Panc1 (cell line): Measurements from ENCODE around the gene CABCOCO1. TPM values are rescaled to one million over a fixed set of nuclear protein-coding genes. Genes with fewer than 3 reads are reported as not detected.
"Not testable (repeated sequence)": the region's sequence is repeated elsewhere in the genome, so short reads cannot be mapped to it uniquely, and the experiment has no call there.

ENCODE experiments used
- ATAC-seq: fragments of 200-7000 bp; cut with Tn5 transposase; 2 replicates; pipeline ENCODE4 v1.9.1; 2020; ENCODE audit warnings: mild to moderate bottlenecking, moderate library complexity
- BruUV-seq: library from RNA; stranded (reverse); fragments of 400-500 nt; replicated peaks from 2 replicates; lab custom pipeline; 2021; lab: Mats Ljungman, UMichigan
- CTCF ChIA-PET: fragments of 300-600 bp; sonication (Branson Sonifier 250); formaldehyde crosslinking; loops from one replicate; lab custom pipeline; 2022; ENCODE audit warnings: antibody characterized with exemption; lab: Charles Lee
- POLR2A ChIA-PET: fragments of 300-600 bp; sonication (Branson Sonifier 250); formaldehyde crosslinking; loops from one replicate; lab custom pipeline; 2022; ENCODE audit warnings: antibody characterized with exemption; lab: Charles Lee
- DNase-seq: peaks from one replicate; pipeline ENCODE4 v3.0.0-alpha.2; 2010; ENCODE audit warnings: low read depth, low spot score
- H3K27ac ChIP-seq: 2 replicates; pipeline ENCODE4 v1.5.1; 2011; ENCODE audit warnings: mild to moderate bottlenecking, low read length, inconsistent platforms
- H3K27me3 ChIP-seq: fragments of 200-500 bp; sonication (Bioruptor generic); 2 replicates; pipeline ENCODE4 v1.6.0; 2014; ENCODE audit warnings: low read length, inconsistent platforms; ENCODE audit not compliant: control insufficient read depth, insufficient read depth
- H3K36me3 ChIP-seq: fragments of 200-500 bp; sonication (Bioruptor generic); 2 replicates; pipeline ENCODE4 v1.5.1; 2014; ENCODE audit warnings: inconsistent platforms, mild to moderate bottlenecking, low read length, moderate library complexity; ENCODE audit not compliant: control insufficient read depth, insufficient read depth
- H3K4me1 ChIP-seq: 2 replicates; pipeline ENCODE4 v1.5.1; 2011; ENCODE audit warnings: inconsistent platforms, mild to moderate bottlenecking, low read length, moderate library complexity; ENCODE audit not compliant: control insufficient read depth, insufficient read depth
- H3K4me3 ChIP-seq, 2 experiments: 2 replicates each; pipeline ENCODE4 v1.5.1; 2011 to 2012; ENCODE audit warnings: low read depth in 2 of 2, low read length in 2 of 2, mild to moderate bottlenecking in 2 of 2, inconsistent platforms in 1 of 2, moderate library complexity in 1 of 2
- H3K9me3 ChIP-seq: fragments of 200-500 bp; sonication (Bioruptor generic); 2 replicates; pipeline ENCODE4 v1.5.1; 2014; ENCODE audit warnings: low read depth, mild to moderate bottlenecking, inconsistent platforms, low read length, moderate library complexity; ENCODE audit not compliant: control insufficient read depth, insufficient read depth
- POLR2AphosphoS5 ChIP-seq: IDR thresholded peaks from 2 replicates; pipeline ENCODE4 v1.6.1; 2012; ENCODE audit warnings: mild to moderate bottlenecking, low read depth, low read length, moderate library complexity
- REST ChIP-seq, 2 experiments: IDR thresholded peaks; 2 replicates each; pipeline ENCODE4 v1.6.1; 2011 to 2012; ENCODE audit warnings: low read depth in 2 of 2, control low read depth in 1 of 2, low read length in 1 of 2, mild to moderate bottlenecking in 1 of 2, moderate library complexity in 1 of 2; ENCODE audit not compliant: insufficient read depth in 1 of 2
- SIN3A ChIP-seq: IDR thresholded peaks from 2 replicates; pipeline ENCODE4 v1.6.1; 2012; ENCODE audit warnings: low read depth, mild to moderate bottlenecking, low read length, moderate library complexity, borderline replicate concordance; ENCODE audit not compliant: insufficient read depth
- TCF7L2 ChIP-seq: IDR thresholded peaks from 2 replicates; pipeline ENCODE4 v1.6.1; 2011; ENCODE audit warnings: mild to moderate bottlenecking, low read depth, low read length, inconsistent platforms
- in situ Hi-C: cut with HindIII; loops from 2 replicates; pipeline ENCODE4 v1.10.0; 2016; ENCODE audit warnings: low sequenced_read_pairs, low pct_unique_long_range_greater_than_20kb
- intact Hi-C: fragments of 100-400 bp; cut with micrococcal nuclease; formaldehyde crosslinking; loops from one replicate; pipeline ENCODE4 v1.10.0; 2022; ENCODE audit not compliant: unreplicated experiment
- total RNA-seq: library from RNA; stranded (reverse); gene quantifications from one replicate; pipeline ENCODE4 v1.2.1, GENCODE V29; 2021; ENCODE audit not compliant: unreplicated experiment
- TF ChIP-seq, protein P1 (sequence below): fragments of 450-650 bp; IDR thresholded peaks from 2 replicates; pipeline ENCODE4 v1.5.1; 2017; ENCODE audit warnings: mild to moderate bottlenecking

CABCOCO1 gene
- total RNA-seq, 1 experiment from 2014 or later, result 4.0 TPM

- POLR2A ChIA-PET, result no interaction called here
- H3K27me3 ChIP-seq, result no peaks in the 10 kb centered on the region
- peak overlapping the region; percentile 14; the same call in 1 of the 2 replicates for H3K27ac ChIP-seq
- no peak overlapping the region for H3K4me3 ChIP-seq
- intact Hi-C loops, result no loop called here
- H3K4me1 ChIP-seq, result 0 out of 2 replicates have a peak, but pooled peaks cover 6% of the 10 kb centered on the region
- H3K36me3 ChIP-seq, result no peaks in the 10 kb centered on the region
- no peak for ATAC-seq
- in situ Hi-C loops, result no loop called here
- no TSS peak for BruUV-seq
- no peaks in the 10 kb centered on the region for H3K9me3 ChIP-seq
- CTCF ChIA-PET, result interaction anchor here (0.8 kb wide), 1 partner anchor 114 kb away, joined by 4 read pairs; no protein-coding TSS in a partner anchor
- TF ChIP-seq, protein P1, sequence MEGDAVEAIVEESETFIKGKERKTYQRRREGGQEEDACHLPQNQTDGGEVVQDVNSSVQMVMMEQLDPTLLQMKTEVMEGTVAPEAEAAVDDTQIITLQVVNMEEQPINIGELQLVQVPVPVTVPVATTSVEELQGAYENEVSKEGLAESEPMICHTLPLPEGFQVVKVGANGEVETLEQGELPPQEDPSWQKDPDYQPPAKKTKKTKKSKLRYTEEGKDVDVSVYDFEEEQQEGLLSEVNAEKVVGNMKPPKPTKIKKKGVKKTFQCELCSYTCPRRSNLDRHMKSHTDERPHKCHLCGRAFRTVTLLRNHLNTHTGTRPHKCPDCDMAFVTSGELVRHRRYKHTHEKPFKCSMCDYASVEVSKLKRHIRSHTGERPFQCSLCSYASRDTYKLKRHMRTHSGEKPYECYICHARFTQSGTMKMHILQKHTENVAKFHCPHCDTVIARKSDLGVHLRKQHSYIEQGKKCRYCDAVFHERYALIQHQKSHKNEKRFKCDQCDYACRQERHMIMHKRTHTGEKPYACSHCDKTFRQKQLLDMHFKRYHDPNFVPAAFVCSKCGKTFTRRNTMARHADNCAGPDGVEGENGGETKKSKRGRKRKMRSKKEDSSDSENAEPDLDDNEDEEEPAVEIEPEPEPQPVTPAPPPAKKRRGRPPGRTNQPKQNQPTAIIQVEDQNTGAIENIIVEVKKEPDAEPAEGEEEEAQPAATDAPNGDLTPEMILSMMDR, result no peak
- TF ChIP-seq POLR2AphosphoS5 (no peak), TCF7L2 (no peak), REST (IDR thresholded peaks at IDR 0.05; ENCODE audit: insufficient read depth in 1 of 2, low read depth in 2 of 2, low read length in 1 of 2) (no peak), SIN3A (no peak)
- no peak for DNase-seq
Observed at GRCh38 chr10:61705022-61705613, 42.4 kb downstream of the CABCOCO1 start.

DNA sequence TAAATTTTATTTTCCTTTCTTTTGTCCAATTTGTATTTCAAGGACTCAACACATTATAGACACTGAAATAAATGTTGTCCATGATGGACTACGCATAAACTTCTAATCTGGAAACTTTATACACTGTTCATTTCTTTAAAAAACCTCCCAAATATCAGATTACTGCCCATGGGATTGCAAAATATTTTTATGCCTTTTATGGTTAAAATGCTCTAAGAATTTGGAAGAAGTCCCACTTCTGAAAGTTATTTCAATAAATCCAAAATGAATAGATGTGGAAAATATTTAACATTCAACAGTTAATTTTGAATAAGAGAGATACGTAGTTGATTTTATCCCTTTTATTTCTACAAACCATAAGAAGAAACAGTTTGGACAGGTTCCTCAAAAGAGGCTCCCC lies 46.1 kb downstream of the CABCOCO1 start:
- Histone ChIP-seq H3K27ac (no peak overlapping the region), H3K4me3 (no peak overlapping the region), H3K4me1 (0 out of 2 replicates have a peak, but pooled peaks cover 6% of the 10 kb centered on the region), H3K27me3 (no peaks in the 10 kb centered on the region), H3K36me3 (no peaks in the 10 kb centered on the region), H3K9me3 (0 out of 2 replicates have a peak, but pooled peaks cover 3% of the 10 kb centered on the region)
- intact Hi-C loops (no loop called here), in situ Hi-C loops (no loop called here)
- ATAC-seq (no peak), DNase-seq (no peak)
- ChIA-PET CTCF (no interaction called here), POLR2A (no interaction called here)
- TF ChIP-seq POLR2AphosphoS5, result no peak
- no peak for TF ChIP-seq TCF7L2
- TF ChIP-seq, protein P1, result no peak
- TF ChIP-seq REST (IDR thresholded peaks at IDR 0.05; ENCODE audit: insufficient read depth in 1 of 2, low read depth in 2 of 2, low read length in 1 of 2), result no peak
- no peak for TF ChIP-seq SIN3A
- BruUV-seq, result no TSS peak

- DNase-seq, H3K4me3 ChIP-seq, intact Hi-C loops, ATAC-seq, H3K27me3 ChIP-seq, POLR2A ChIA-PET, H3K27ac ChIP-seq, H3K9me3 ChIP-seq, in situ Hi-C loops, CTCF ChIA-PET, H3K4me1 ChIP-seq, BruUV-seq, H3K36me3 ChIP-seq: not testable (repeated sequence)
Observed at GRCh38 chr10:61712105-61712504, 49.4 kb downstream of the CABCOCO1 start.
